GM18951 (cell line): Measurements from ENCODE around the gene APBA1.

Source experiments
- POLR2A ChIP-seq: IDR thresholded peaks from 4 replicates; pipeline ENCODE4 v1.6.1; 2011; ENCODE audit warnings: mild to moderate bottlenecking; ENCODE audit not compliant: insufficient read length, insufficient read depth; ENCODE audit errors: extremely low read depth
- in situ Hi-C: fragments of 300-500 bp; cut with MboI; formaldehyde crosslinking; loops from one replicate; pipeline ENCODE4 v1.12.0; 2022; ENCODE audit warnings: low sequenced_read_pairs, mixed read lengths, inconsistent platforms; ENCODE audit not compliant: unreplicated experiment

APBA1 gene

GRCh38 chr9:69379270-69379982 lies 292.7 kb downstream of the APBA1 start:
- TF ChIP-seq POLR2A: no peak
- in situ Hi-C loops: no loop called here

DNA sequence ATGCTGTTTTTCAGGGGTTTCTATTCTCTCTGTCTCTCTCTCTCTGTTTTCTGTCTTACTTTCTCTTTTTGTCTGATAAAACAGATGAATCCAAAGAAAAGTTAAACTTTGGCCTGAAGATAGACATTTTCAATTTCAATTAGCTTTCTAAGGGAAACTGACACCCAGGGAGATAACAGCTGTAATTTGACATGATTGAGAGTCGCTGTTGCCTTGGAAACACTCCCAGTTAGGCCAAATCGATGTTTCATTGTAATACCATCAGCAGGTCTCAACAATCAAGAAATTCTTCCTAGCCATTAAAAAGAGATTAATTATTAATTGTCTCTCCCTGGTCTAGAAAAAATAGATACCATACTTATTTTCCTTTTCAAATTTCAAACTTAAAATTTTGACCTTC lies 294.2 kb downstream of the APBA1 start:
- no peak for TF ChIP-seq POLR2A
- in situ Hi-C loops: no loop called here
